ENCODE measurements around the gene NMNAT3.

GRCh38 chr3:139602003-139602402 is 75.8 kb downstream of the NMNAT3 start:
- TF ChIP-seq CTCF (IDR thresholded peaks at IDR 0.05) (no peak), MYC (IDR thresholded peaks at IDR 0.05; ENCODE audit: borderline replicate concordance, low read length) (no peak), POLR2A (IDR thresholded peaks at IDR 0.05; ENCODE audit: low read length) (no peak), ELK1 (IDR thresholded peaks at IDR 0.05; ENCODE audit: low read depth, low read length) (no peak), RFX5 (IDR thresholded peaks at IDR 0.05) (no peak), NFE2L2 (conservative IDR thresholded peaks at IDR 0.05; ENCODE audit: low read length) (no peak), EP300 (IDR thresholded peaks at IDR 0.05) (no peak), SREBF2 (IDR thresholded peaks at IDR 0.05) (no peak), TP53 (CRISPR knock-in tag; IDR thresholded peaks at IDR 0.05) (no peak), ZFP36 (IDR thresholded peaks at IDR 0.05; ENCODE audit: borderline replicate concordance, partially characterized antibody) (no peak), SMC3 (IDR thresholded peaks at IDR 0.05) (no peak)

Data from A549 (cell line).